Myocyte (in vitro differentiated cells): ENCODE data around the gene KATNBL1. TPM values are rescaled to one million over a fixed set of nuclear protein-coding genes. Genes with fewer than 3 reads are reported as not detected.
"Not testable (repeated sequence)": the region's sequence is repeated elsewhere in the genome, so short reads cannot be mapped to it uniquely, and the experiment has no call there.

ENCODE experiments used
- DNase-seq: peaks from one replicate; pipeline ENCODE4 v3.0.0-alpha.2; 2012; ENCODE audit warnings: low read depth
- total RNA-seq: library from RNA; depleted of rRNA; stranded (reverse); fragments of >200 nt; gene quantifications from 2 replicates; pipeline ENCODE4 v1.2.3, GENCODE V29; 2014

The KATNBL1 gene
- total RNA-seq, 1 donor from 2014 or later, result 80.0 TPM

DNA sequence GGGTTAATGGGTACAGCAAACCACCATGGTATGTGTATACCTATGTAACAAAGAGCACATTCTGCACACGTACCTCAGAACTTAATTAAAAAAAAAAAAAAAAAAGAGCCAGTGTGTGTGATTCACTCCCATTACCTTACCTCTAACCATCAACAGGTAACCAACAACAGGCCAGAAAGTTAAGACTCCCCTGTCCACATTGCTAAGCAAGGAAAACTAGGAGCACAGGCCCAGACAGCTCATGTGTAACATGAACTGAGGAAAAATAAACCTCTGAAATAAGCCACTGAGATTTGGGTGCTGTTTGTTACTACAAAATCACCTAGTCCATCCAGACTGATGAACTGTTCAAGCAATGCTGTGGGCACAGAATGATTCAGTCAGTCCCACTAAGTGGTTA is 6.0 kb downstream of the KATNBL1 start:
- no peak for DNase-seq

DNA sequence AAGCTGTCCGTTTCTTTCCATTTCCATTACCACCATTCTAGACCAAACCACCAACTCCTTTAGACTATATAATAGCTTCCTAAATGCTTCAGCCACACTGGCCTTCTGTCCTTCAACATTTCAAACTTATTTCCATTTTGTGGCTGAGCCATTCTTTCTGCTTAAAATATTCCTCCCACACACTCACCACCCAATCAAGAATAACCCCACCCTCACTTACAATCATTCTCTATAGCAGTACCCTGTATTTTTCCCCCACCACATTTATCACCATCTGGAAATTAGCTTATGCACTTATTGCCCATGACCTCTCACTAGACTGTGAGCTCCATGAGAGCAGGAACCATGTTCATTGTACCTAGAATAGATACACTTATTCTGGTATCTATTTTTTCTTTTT is 6.6 kb downstream of the KATNBL1 start:
- no peak for DNase-seq

- not testable (repeated sequence) for DNase-seq
These were observed 16.6 kb downstream of the KATNBL1 start for GRCh38 chr15:34193272-34193671.

- DNase-seq, result peak; percentile 6
These were observed 21.2 kb downstream of the KATNBL1 start for GRCh38 chr15:34188711-34189110.

DNA sequence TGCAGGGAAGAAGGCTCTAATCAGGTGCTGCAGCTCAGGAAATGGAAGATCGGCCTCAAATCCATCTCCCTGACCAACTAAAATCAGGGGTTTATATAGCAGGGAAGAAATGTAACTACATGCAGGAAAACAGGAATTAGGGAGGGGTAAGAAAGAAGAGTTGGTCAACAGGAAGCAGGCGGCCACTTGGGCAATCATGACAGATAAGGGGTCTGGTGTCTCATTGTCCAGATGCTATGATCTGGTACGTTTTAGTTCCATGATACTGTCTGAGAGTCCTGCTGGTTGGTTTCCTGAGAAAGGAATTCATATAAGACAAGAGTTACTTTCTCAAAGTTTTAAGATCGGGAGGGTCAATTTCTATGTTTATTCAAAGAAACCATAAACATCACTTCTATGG is 24.2 kb downstream of the KATNBL1 start:
- DNase-seq, result no peak

DNA sequence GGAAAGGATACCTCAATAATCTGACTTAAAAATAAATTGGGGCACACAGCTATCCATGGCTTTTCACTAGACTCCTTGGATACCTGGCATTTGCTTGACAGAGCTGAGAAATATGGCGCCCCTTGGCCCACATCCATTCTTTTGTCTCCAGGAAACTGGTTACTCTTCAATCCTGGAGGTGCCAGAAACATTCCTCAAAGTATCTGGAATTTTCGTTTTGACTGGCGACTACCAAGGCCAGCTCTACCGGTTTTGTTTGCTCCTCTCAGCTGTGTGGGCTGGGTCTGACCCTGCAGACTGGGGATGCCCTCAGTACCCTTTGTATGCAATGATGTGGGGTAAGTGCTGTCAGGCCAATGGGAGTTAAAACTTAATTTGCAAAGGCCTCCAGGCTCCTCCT is 27.0 kb downstream of the KATNBL1 start:
- DNase-seq, result no peak

DNA sequence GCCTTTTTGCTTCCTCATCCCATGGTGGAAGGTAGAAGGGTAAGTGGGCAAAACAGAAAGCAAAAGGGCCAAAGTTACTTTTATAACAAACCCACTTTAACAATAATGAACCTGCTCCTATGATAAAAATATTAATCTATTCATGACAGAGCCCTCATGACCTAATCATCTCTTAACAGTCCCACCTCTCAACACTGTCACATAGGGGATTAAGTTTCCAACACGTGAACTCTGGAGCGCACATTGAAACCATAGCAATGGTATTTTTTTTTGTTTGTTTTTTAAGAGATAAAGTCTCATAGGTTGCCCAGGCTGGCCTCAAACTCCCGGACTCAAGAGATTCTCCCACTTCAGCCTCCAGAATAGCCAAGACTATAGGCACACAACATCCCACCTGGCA is 30.7 kb downstream of the KATNBL1 start:
- no peak for DNase-seq

DNA sequence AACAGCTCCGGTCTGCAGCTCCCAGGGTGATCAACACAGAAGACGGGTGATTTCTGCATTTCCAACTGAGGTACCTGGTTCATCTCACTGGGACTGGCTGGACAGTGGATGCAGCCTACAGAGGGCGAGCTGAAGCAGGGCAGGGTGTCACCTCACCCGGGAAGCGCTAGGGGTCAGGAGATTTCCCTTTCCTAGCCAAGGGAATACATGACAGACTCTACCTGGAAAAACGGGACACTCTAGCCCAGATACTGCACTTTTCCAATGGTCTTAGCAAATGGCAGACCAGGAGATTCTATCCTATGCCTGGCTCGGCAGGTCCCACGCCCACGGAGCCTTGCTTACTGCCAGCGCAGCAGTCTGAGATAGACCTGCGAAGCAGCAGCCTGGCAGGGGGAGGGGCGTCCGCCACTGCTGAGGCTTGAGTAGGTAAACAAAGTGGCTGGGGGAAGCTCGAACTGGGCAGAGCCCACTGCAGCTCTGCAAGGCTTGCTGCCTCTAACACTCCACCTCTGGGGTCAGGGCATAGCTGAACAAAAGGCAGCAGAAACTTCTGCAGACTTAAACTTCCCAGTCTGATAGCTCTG is 43.8 kb downstream of the KATNBL1 start:
- DNase-seq, result not testable (repeated sequence)

- no peak for DNase-seq
These were observed 48.5 kb downstream of the KATNBL1 start for GRCh38 chr15:34161329-34161963.

DNA sequence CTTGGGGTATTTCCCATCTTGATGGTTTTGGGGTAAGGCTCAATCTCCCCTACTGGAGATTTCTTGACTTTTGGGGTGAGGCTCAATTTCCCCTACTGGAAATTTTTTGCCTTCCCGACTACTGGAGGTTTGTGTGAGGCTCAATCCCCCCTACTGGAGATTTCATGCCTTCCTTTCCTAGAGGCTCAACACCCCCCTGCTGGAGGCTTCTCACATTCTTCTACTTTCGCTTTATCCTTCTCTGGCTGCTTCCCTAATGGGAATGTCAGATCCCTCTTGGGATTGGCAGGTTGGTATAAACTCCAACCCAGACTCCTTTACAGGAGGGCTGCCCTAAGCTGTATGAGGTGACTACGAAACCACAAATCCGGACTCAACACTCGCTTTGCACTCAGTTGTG is 49.2 kb downstream of the KATNBL1 start:
- no peak for DNase-seq

DNA sequence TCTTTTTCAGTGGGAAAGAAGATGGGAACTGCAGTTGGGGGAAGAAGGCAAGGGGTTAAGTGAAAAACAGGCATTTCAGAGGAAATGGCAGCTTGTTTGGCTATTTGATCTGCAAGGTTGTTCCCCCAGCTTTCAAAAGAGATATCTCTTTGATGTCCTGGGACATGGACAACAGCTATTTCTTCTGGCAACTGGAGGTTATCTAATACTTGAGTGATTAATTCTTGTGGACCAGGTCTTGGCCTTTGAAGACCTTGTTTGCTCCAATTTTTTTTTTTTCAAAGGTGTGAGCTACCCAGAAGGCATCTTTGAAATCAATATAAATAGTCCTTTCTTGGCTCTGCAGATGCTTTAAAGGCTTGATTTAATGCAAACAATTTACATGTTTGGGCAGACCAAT is 51.5 kb downstream of the KATNBL1 start:
- no peak for DNase-seq

DNA sequence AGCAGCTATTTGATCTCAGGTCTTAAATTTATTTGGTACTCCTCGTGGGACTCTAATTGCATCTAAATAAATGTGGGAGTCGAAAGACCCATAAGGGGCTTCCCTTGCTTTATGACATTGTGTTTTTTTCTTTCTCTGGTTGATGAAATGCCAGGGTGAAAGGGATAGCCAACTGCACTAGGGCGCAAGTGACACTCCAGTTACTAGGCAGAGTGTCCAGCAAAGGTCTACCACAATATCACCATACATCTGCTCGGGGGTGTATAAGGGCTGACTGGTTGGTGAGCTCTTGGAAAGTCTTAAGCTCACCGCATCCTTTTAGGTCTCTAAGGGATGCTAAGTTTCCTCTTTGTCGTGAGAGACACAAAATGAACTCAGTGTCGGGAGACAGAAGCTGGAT is 54.0 kb downstream of the KATNBL1 start:
- DNase-seq, result no peak

DNA sequence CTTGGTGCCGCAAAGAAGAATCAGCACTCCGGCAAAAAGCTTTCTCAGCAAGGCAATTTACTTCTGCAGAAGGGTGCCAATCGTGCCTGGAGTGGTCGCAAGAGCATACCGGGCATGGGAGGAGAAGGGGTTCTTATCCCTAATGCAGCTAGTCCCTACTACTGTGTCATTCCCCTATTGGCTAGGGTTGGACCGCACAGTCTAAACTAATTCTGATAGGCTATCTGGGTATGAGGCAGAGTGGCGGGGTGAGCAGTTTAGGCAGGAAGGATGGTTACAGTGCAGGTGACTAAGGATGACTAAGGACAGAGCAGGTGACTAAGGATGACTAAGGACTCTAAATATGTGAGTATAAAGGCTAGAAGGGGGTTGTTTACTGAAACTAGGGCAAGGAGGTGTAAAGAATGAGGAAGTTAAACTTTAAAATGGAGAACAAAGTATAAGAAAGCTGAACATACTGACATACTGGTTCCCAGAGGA is 55.1 kb downstream of the KATNBL1 start:
- no peak for DNase-seq

DNA sequence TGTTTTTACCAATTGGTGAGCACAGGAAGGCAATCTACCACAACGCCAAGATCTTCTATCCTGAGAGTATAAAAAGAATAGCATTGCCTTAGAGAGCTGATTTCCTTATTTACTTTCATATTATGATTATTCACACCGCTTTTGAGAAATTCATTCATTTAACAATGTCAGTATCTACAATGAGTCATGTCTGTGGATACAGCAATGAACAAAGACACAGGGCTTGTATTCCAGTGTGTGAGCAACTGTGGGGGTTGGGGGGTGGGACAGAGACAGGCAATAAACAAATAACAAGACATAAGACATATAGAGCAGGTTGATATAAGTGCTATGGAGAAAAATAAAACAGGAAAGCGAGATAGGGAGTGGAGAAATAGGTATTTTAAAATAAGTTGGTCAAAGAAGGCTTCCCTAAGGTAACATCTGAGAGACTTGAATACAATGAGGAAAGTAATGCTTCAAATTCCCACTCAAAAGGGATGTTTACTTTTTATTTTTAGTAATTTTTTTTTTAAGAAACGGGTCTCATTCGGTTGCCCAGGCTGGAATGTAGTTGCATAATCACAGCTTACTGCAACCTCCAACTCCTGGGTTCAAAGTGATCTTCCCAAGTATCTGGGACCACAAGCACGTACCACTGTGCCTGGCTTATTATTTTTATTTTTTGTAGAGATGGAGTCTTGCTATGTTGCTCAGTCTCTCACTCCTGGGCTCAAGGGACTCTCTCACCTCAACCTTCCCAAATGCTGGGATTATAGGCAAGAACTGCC is 62.3 kb downstream of the KATNBL1 start:
- DNase-seq, result no peak

- no peak for DNase-seq
These were observed 76.4 kb downstream of the KATNBL1 start for GRCh38 chr15:34133511-34133910.

DNA sequence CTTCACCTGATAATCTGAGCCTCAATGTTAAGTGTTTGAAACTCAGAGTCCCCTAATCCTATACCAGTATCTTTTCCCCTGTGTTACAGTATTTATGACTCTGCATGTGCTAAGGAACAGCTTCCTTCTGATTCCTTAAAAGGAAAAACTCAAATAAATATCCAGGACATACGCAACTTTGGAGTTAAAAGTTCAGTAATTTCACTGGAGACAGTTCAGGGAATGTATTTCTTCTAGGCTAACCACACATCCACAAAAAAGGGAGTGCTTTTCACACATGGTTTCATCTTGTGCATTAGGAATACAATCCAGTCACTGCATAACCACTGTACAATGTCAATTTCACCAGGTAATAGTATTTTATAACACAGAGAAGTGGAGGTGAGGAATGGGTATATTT is 77.0 kb downstream of the KATNBL1 start:
- DNase-seq, result no peak

DNA sequence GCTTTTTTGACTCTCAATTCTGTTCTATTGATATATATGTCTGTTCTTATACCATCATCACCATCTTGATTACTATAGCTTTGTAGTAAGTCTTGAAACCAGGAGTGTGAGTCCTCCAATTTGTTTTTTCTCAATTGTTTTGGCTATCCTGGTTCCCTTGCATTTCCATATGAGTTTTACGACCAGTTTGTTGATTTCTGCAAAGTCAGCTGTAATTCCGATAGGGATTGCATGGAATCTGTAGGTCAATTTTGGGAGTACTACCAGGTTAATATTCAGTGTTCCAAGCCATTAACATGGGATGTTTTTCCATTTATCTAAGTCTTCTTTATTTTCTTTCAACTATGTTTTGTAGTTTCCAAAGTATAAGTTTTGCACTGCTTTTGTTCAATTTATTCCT is 81.0 kb downstream of the KATNBL1 start:
- DNase-seq, result no peak

GRCh38 chr15:34126522-34126921 is 83.4 kb downstream of the KATNBL1 start:
- no peak for DNase-seq

DNA sequence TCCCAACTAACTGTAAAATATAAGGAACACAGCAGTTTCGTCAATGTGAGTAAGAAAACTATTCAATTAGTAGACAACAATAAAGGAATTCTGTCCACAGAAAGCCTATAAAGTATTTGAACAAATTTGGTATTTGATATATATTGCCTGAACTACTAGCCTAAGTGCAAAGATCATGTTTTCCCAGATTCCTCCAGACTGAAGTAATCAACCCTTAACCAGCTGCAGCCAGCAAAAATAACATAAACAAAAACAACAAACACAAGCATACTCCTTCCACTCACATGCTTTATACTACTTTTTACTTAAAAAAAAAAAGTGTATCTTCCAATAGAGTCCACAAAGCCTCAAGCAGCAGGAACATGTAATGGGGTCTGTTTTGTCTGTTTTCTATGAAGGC is 84.0 kb downstream of the KATNBL1 start:
- DNase-seq, result no peak

DNA sequence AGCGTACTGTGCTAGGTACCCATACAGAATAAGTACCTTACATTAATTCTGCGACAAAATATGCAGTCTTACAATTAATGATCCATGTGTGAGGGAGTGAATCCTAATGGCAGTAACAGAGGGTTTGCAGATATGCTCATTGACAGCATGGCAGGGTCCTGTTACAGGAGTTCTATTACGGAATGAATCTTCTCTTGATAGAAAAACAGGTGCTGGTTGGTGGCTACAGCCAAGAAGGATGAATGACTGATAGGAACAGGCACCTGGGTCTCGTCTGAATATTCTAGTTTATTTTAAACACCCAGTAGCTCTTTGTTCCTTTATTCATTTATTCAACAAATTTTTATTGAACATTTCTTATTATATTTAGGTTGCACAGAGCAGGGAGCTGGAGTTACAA is 85.2 kb downstream of the KATNBL1 start:
- peak; percentile 75 for DNase-seq

DNA sequence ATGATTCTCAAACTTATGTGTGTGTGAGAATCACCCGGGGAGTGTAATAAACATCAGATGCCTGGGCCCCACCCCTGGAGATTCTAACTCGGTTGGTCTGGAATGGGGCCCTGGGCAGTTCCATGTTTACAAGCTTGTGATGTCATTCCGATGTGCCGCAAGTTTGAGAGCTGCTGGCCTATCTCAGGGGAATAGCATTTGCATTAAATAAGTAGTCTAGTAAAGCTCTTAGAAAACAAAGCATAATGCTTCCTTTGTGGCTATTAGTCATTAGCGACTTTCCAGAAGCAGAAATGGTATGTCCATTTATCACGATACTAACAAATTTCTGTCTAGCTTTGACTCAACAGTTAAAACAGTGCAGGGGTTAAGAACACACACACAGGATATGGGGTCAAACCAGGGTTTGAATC is 87.1 kb downstream of the KATNBL1 start:
- peak; percentile 73 for DNase-seq

DNA sequence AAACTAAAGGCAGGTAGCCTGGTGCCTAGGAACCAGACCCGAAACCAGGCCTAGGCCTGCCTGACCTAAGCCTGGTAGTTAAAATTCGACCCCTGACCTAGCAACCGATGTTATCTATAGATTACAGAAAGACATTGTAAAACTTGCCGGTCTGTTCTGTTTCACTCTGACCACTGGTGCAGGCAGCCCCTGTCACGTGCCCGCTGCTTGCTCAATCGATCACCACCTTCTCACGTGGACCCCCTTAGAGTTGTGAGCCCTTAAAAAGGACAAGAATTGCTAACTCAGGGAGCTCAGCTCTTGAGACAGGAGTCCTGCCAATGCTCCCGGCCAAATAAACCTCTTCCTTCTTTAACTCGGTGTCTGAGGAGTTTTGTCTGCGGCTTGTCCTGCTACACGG is 88.1 kb downstream of the KATNBL1 start:
- DNase-seq, result not testable (repeated sequence)

- DNase-seq, result not testable (repeated sequence)
These were observed 89.5 kb downstream of the KATNBL1 start for GRCh38 chr15:34120420-34120819.
